K562 (cell line): ENCODE results near the gene ZSWIM4. TPM values are rescaled to one million over a fixed set of nuclear protein-coding genes. Genes with fewer than 3 reads are reported as not detected.

Experiments used
- EHMT2 ChIP-seq: fragments of 450-650 bp; IDR thresholded peaks from 2 replicates; pipeline ENCODE4 v1.6.1; 2018; ENCODE audit warnings: antibody characterized with exemption
- ESRRA ChIP-seq: fragments of 450-650 bp; IDR thresholded peaks from 2 replicates; pipeline ENCODE4 v1.6.1; 2014; ENCODE audit warnings: low read depth, mild to moderate bottlenecking, moderate library complexity, borderline replicate concordance
- GATA2 ChIP-seq: sonication (generic); formaldehyde crosslinking; IDR thresholded peaks from 2 replicates; pipeline ENCODE4 v1.4.0; 2020; ENCODE audit warnings: mild to moderate bottlenecking, missing genetic modification reagents
- HDAC2 ChIP-seq: fragments of 450-650 bp; IDR thresholded peaks from 2 replicates; pipeline ENCODE4 v1.6.1; 2016; ENCODE audit warnings: mild to moderate bottlenecking
- RBM25 ChIP-seq: fragments of 200-400 bp; formaldehyde crosslinking; IDR thresholded peaks from 2 replicates; pipeline ENCODE4 v1.6.1; 2018; ENCODE audit warnings: low read length, low read depth, moderate library complexity; ENCODE audit not compliant: severe bottlenecking
- SMARCE1 ChIP-seq: fragments of 450-650 bp; IDR thresholded peaks from 2 replicates; pipeline ENCODE4 v1.7.1; 2016; ENCODE audit warnings: mild to moderate bottlenecking
- ZKSCAN8 ChIP-seq: fragments of 200-800 bp; sonication (Bioruptor generic); IDR thresholded peaks from 2 replicates; pipeline ENCODE4 v1.6.1; 2016; ENCODE audit warnings: missing genetic modification characterization, missing compliant biosample characterization
- polyA plus RNA-seq, 8 experiments: library from polyadenylated mRNA; depleted of rRNA in 4 of 8; stranded (reverse) in 5 of 8; unstranded in 3 of 8; fragments of >200 nt; fragmentation: Nextera tagmentation in 2 of 8; fragmentation: Illumina TruSeq in 1 of 8; extraction: Ambion mirVana in 2 of 8; extraction: Trizol in 1 of 8; gene quantifications; 2 replicates each; pipeline versions ENCODE4 v1.2.1 to v1.2.3, GENCODE V29; 2011 to 2014; ENCODE audit warnings: inconsistent platforms in 1 of 8, missing spikeins in 1 of 8
- total RNA-seq, 7 experiments: library from RNA; depleted of rRNA in 6 of 7; stranded (reverse); fragments of >200 nt in 6 of 7; fragmentation: Illumina TruSeq in 2 of 7; extraction: Trizol in 2 of 7; gene quantifications; 2 replicates each; pipeline versions ENCODE4 v1.2.1 to v1.2.3, GENCODE V29; 2011 to 2021; ENCODE audit warnings: low replicate concordance in 1 of 7
- TF ChIP-seq, protein P1 (sequence below): fragments of 200-800 bp; sonication (Bioruptor generic); IDR thresholded peaks from 2 replicates; pipeline ENCODE4 v1.6.1; 2017; ENCODE audit warnings: missing genetic modification characterization, missing compliant biosample characterization
- TF ChIP-seq, protein P2 (sequence below), 2 experiments: fragments of 450-650 bp in 1 of 2; sonication (generic) in 1 of 2; formaldehyde crosslinking in 1 of 2; IDR thresholded peaks; 2 replicates each; pipeline versions ENCODE4 v1.7.1 to v1.9.0; 2016 to 2022; ENCODE audit warnings: inconsistent platforms in 1 of 2, mild to moderate bottlenecking in 1 of 2, missing genetic modification reagents in 1 of 2
- TF ChIP-seq, protein P3 (sequence below): fragments of 450-650 bp; formaldehyde crosslinking; conservative IDR thresholded peaks from 2 replicates; pipeline ENCODE4 v1.4.0; 2022; ENCODE audit warnings: mild to moderate bottlenecking, missing genetic modification characterization
- TF ChIP-seq, protein P4 (sequence below): IDR thresholded peaks from 2 replicates; pipeline ENCODE4 v1.6.1; 2016; ENCODE audit warnings: missing genetic modification characterization, missing compliant biosample characterization
- TF ChIP-seq, protein P5 (sequence below): fragments of 450-650 bp; IDR thresholded peaks from 2 replicates; pipeline ENCODE4 v1.6.1; 2018; ENCODE audit warnings: mild to moderate bottlenecking, low read depth; ENCODE audit not compliant: partially characterized antibody

The ZSWIM4 gene
- total and polyA plus RNA-seq, 9 of the 15 experiments (the other 6 are each of a cell fraction or from before 2014, with no cell fraction given) = 0.25 to 3.7 (median 0.79) TPM; not detected in 2

DNA sequence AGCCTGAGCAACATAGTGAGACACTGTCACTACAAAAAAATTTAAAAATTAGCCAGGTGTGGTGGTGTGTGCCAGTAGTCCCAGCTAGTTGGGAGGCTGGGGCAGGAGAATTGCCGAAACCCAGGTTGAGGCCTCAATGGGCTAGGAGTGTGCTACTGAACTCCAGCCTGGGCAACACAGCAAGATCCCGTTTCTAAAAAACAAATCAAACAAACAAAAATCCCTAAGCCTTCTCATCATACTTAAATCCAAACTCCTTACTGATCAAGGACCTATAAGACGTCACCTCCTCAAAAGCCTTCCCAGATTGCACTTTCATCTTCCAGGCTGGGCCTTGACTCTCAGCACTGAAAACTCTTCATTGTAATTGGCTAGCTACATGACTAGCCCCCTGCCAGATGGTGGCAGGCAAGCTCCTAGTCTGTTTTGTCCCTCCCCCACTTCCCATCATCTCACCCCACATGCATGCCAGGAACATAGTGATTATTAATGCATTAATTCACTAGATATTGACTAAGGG is 64.2 kb downstream of the ZSWIM4 start (continued):
- TF ChIP-seq, protein P1, sequence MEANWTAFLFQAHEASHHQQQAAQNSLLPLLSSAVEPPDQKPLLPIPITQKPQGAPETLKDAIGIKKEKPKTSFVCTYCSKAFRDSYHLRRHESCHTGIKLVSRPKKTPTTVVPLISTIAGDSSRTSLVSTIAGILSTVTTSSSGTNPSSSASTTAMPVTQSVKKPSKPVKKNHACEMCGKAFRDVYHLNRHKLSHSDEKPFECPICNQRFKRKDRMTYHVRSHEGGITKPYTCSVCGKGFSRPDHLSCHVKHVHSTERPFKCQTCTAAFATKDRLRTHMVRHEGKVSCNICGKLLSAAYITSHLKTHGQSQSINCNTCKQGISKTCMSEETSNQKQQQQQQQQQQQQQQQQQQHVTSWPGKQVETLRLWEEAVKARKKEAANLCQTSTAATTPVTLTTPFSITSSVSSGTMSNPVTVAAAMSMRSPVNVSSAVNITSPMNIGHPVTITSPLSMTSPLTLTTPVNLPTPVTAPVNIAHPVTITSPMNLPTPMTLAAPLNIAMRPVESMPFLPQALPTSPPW = 0 out of 2 replicates have a peak, but pooled peaks have one; percentile 18
- TF ChIP-seq GATA2 (no peak), ESRRA (no peak), HDAC2 (peak; percentile 45; the same call in 1 of the 2 replicates), EHMT2 (no peak), SMARCE1 (no peak), RBM25 (peak; percentile 86), ZKSCAN8 (CRISPR knock-in tag) (no peak)
- TF ChIP-seq, protein P2, sequence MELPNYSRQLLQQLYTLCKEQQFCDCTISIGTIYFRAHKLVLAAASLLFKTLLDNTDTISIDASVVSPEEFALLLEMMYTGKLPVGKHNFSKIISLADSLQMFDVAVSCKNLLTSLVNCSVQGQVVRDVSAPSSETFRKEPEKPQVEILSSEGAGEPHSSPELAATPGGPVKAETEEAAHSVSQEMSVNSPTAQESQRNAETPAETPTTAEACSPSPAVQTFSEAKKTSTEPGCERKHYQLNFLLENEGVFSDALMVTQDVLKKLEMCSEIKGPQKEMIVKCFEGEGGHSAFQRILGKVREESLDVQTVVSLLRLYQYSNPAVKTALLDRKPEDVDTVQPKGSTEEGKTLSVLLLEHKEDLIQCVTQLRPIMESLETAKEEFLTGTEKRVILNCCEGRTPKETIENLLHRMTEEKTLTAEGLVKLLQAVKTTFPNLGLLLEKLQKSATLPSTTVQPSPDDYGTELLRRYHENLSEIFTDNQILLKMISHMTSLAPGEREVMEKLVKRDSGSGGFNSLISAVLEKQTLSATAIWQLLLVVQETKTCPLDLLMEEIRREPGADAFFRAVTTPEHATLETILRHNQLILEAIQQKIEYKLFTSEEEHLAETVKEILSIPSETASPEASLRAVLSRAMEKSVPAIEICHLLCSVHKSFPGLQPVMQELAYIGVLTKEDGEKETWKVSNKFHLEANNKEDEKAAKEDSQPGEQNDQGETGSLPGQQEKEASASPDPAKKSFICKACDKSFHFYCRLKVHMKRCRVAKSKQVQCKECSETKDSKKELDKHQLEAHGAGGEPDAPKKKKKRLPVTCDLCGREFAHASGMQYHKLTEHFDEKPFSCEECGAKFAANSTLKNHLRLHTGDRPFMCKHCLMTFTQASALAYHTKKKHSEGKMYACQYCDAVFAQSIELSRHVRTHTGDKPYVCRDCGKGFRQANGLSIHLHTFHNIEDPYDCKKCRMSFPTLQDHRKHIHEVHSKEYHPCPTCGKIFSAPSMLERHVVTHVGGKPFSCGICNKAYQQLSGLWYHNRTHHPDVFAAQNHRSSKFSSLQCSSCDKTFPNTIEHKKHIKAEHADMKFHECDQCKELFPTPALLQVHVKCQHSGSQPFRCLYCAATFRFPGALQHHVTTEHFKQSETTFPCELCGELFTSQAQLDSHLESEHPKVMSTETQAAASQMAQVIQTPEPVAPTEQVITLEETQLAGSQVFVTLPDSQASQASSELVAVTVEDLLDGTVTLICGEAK (IDR thresholded peaks at IDR 0.05) = no peak
- TF ChIP-seq, protein P2 (CRISPR knock-in tag; IDR thresholded peaks at IDR 0.05) = no peak
- TF ChIP-seq, protein P3, sequence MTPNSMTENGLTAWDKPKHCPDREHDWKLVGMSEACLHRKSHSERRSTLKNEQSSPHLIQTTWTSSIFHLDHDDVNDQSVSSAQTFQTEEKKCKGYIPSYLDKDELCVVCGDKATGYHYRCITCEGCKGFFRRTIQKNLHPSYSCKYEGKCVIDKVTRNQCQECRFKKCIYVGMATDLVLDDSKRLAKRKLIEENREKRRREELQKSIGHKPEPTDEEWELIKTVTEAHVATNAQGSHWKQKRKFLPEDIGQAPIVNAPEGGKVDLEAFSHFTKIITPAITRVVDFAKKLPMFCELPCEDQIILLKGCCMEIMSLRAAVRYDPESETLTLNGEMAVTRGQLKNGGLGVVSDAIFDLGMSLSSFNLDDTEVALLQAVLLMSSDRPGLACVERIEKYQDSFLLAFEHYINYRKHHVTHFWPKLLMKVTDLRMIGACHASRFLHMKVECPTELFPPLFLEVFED (CRISPR knock-in tag) = no peak
- TF ChIP-seq, protein P4, sequence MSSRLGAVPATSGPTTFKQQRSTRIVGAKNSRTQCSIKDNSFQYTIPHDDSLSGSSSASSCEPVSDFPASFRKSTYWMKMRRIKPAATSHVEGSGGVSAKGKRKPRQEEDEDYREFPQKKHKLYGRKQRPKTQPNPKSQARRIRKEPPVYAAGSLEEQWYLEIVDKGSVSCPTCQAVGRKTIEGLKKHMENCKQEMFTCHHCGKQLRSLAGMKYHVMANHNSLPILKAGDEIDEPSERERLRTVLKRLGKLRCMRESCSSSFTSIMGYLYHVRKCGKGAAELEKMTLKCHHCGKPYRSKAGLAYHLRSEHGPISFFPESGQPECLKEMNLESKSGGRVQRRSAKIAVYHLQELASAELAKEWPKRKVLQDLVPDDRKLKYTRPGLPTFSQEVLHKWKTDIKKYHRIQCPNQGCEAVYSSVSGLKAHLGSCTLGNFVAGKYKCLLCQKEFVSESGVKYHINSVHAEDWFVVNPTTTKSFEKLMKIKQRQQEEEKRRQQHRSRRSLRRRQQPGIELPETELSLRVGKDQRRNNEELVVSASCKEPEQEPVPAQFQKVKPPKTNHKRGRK (tag) = no peak
- TF ChIP-seq, protein P5, sequence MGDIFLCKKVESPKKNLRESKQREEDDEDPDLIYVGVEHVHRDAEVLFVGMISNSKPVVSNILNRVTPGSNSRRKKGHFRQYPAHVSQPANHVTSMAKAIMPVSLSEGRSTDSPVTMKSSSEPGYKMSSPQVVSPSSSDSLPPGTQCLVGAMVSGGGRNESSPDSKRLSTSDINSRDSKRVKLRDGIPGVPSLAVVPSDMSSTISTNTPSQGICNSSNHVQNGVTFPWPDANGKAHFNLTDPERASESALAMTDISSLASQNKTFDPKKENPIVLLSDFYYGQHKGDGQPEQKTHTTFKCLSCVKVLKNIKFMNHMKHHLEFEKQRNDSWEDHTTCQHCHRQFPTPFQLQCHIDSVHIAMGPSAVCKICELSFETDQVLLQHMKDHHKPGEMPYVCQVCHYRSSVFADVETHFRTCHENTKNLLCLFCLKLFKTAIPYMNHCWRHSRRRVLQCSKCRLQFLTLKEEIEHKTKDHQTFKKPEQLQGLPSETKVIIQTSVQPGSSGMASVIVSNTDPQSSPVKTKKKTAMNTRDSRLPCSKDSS = no peak
